ENCODE data around the gene SEMA4D. TPM values are rescaled to one million over a fixed set of nuclear protein-coding genes. Genes with fewer than 3 reads are reported as not detected.
"Not testable (repeated sequence)": the region's sequence is repeated elsewhere in the genome, so short reads cannot be mapped to it uniquely, and the experiment has no call there.

Gene SEMA4D
- total RNA-seq, 1 donor from 2014 or later = 12.3 TPM

GRCh38 chr9:89376286-89376685, 121.6 kb downstream of the SEMA4D start:
- no peak overlapping the region for H3K4me3 ChIP-seq (ENCODE audit: low read depth, low read length)
- no peak for TF ChIP-seq CTCF (conservative IDR thresholded peaks at IDR 0.05; ENCODE audit: low read depth, low read length)
- no peak for DNase-seq (ENCODE audit: low read depth)

GRCh38 chr9:89375191-89375760, 122.6 kb downstream of the SEMA4D start:
- no peak overlapping the region for H3K4me3 ChIP-seq (ENCODE audit: low read depth, low read length)
- peak; percentile 4 for TF ChIP-seq CTCF (conservative IDR thresholded peaks at IDR 0.05; ENCODE audit: low read depth, low read length)
- DNase-seq (ENCODE audit: low read depth) = no peak

GRCh38 chr9:89374176-89374575, 123.7 kb downstream of the SEMA4D start:
- no peak for TF ChIP-seq CTCF (conservative IDR thresholded peaks at IDR 0.05; ENCODE audit: low read depth, low read length)
- DNase-seq (ENCODE audit: low read depth) = no peak

GRCh38 chr9:89372979-89373378, 124.9 kb downstream of the SEMA4D start:
- no peak for DNase-seq (ENCODE audit: low read depth)
- TF ChIP-seq CTCF (conservative IDR thresholded peaks at IDR 0.05; ENCODE audit: low read depth, low read length) = no peak
- no peak overlapping the region for H3K4me3 ChIP-seq (ENCODE audit: low read depth, low read length)

More at GRCh38 chr9:89374176-89374575, 123.7 kb downstream of the SEMA4D start:
- H3K4me3 ChIP-seq (ENCODE audit: low read depth, low read length) = no peak overlapping the region

GRCh38 chr9:89372230-89372816, 125.6 kb downstream of the SEMA4D start:
- DNase-seq (ENCODE audit: low read depth) = no peak
- no peak overlapping the region for H3K4me3 ChIP-seq (ENCODE audit: low read depth, low read length)
- no peak for TF ChIP-seq CTCF (conservative IDR thresholded peaks at IDR 0.05; ENCODE audit: low read depth, low read length)

- DNase-seq (ENCODE audit: low read depth); H3K4me3 ChIP-seq (ENCODE audit: low read depth, low read length): not testable (repeated sequence)
Measured at GRCh38 chr9:89371791-89372190, 126.1 kb downstream of the SEMA4D start.

GRCh38 chr9:89370593-89370992, 127.3 kb downstream of the SEMA4D start:
- no peak for TF ChIP-seq CTCF (conservative IDR thresholded peaks at IDR 0.05; ENCODE audit: low read depth, low read length)

More at GRCh38 chr9:89370593-89370992, 127.3 kb downstream of the SEMA4D start:
- DNase-seq (ENCODE audit: low read depth) = no peak
- H3K4me3 ChIP-seq (ENCODE audit: low read depth, low read length) = no peak overlapping the region

Data from epithelial cell of proximal tubule (primary cell).